ENCODE measurements around the gene ARSB. TPM values are rescaled to one million over a fixed set of nuclear protein-coding genes. Genes with fewer than 3 reads are reported as not detected.
"Not testable (repeated sequence)": the region's sequence is repeated elsewhere in the genome, so short reads cannot be mapped to it uniquely, and the experiment has no call there.

The ARSB gene
- total and polyA plus RNA-seq, 12 donors = 1.7 to 21.4 (median 14.1) TPM

DNA sequence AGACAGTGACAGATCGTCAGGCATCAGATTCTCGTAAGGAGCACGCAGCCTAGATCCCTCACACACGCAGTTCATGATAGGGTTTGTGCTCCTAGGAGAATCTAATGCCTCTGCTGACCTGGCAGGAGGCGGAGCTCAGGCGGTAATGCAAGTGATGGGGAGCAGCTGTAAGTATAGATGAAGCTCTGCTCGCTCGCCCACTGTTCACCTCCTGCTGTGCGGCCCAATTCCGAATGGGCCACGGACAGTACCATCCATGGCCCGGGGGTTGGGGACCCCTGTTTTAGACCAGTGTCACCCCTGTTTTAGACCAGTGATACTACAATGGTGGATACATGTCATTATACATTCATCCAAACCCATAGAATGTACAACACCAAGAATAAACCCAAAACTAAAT lies 4.0 kb upstream of the ARSB start:
- no peaks in the 10 kb centered on the region for H3K27me3 ChIP-seq
- no peak for DNase-seq
- H3K4me3 ChIP-seq = no peak overlapping the region
- H3K36me3 ChIP-seq = no peaks in the 10 kb centered on the region
- 96% methylated on average over 12 of the region's 12 CpGs for WGBS, 2 donors
- no peak for ATAC-seq
- H3K4me1 ChIP-seq = peaks cover 0 to 14% (median 8%) of the 10 kb centered on the region in 9 donors
- H3K9me3 ChIP-seq = no peaks in the 10 kb centered on the region
- TF ChIP-seq, protein P1, sequence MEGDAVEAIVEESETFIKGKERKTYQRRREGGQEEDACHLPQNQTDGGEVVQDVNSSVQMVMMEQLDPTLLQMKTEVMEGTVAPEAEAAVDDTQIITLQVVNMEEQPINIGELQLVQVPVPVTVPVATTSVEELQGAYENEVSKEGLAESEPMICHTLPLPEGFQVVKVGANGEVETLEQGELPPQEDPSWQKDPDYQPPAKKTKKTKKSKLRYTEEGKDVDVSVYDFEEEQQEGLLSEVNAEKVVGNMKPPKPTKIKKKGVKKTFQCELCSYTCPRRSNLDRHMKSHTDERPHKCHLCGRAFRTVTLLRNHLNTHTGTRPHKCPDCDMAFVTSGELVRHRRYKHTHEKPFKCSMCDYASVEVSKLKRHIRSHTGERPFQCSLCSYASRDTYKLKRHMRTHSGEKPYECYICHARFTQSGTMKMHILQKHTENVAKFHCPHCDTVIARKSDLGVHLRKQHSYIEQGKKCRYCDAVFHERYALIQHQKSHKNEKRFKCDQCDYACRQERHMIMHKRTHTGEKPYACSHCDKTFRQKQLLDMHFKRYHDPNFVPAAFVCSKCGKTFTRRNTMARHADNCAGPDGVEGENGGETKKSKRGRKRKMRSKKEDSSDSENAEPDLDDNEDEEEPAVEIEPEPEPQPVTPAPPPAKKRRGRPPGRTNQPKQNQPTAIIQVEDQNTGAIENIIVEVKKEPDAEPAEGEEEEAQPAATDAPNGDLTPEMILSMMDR (IDR thresholded peaks at IDR 0.05) = no peak
- intact Hi-C loops (cut with DNase I) = no loop called here
- no peak overlapping the region for H3K27ac ChIP-seq

DNA sequence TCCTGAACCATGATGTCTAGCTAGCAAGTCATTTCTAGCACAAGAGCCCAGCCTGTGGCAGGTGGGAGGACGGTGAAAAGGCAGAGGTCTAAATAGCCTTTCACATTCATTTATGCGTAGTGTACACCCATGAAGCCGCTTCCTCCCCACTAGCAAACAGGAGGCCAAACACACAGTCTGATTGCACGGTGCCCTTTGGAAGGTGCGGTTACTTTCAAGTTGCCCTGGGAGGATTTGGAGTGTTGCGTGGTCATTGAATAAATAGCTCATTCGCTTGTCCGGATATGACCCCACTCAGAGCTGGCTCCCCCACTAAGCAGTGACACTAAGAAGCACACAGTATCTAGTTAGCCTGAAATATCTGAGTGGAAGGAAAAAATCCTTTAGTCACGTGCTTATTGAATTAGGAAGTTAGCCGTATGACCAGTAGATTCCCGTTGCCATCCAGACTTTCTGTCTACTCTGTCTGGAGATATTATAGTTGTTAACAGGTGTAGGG lies 664 bp upstream of the ARSB start:
- Histone ChIP-seq H3K4me3 (peak overlapping the region; percentile 56 to 92 (median 83)), H3K4me1 (peaks cover 0 to 27% (median 14%) of the 10 kb centered on the region in 9 donors), H3K27me3 (no peaks in the 10 kb centered on the region), H3K9me3 (no peaks in the 10 kb centered on the region), H3K27ac (peak overlapping the region; percentile 92 to 99 (median 97)), H3K36me3 (no peaks in the 10 kb centered on the region)
- DNase-seq (peak in 1 of 2 donors; percentile 42), ATAC-seq (peak; percentile 23 to 61 (median 48))
- TF ChIP-seq, protein P1 (IDR thresholded peaks at IDR 0.05) = no peak
- 3 to 8% methylated on average over 11 of the region's 11 CpGs for WGBS, 2 donors
- intact Hi-C loops (cut with DNase I) = no loop called here

- peak; percentile 87 for DNase-seq
- Histone ChIP-seq H3K27me3 (no peaks in the 10 kb centered on the region), H3K9me3 (no peaks in the 10 kb centered on the region), H3K27ac (peak overlapping the region; percentile 92 to 99 (median 97)), H3K36me3 (no peaks in the 10 kb centered on the region), H3K4me1 (peaks cover 0 to 35% (median 14%) of the 10 kb centered on the region in 9 donors), H3K4me3 (peak overlapping the region; percentile 56 to 92 (median 83))
- peak; percentile 91 to 94 (median 92) for ATAC-seq
- 0 to 1% methylated on average over 65 to 79 of the region's 79 CpGs for WGBS, 2 donors
- intact Hi-C loops (cut with DNase I) = loop anchor here in 1 of 10 donors (5.0 kb wide), 1 partner anchor 77 kb away; no protein-coding TSS in a partner anchor
- TF ChIP-seq, protein P1 (IDR thresholded peaks at IDR 0.05) = peak in 7 of 9 donors; percentile 26 to 65 (median 44)
Measured at GRCh38 chr5:78984439-78985115, 533 bp downstream of the ARSB start.

DNA sequence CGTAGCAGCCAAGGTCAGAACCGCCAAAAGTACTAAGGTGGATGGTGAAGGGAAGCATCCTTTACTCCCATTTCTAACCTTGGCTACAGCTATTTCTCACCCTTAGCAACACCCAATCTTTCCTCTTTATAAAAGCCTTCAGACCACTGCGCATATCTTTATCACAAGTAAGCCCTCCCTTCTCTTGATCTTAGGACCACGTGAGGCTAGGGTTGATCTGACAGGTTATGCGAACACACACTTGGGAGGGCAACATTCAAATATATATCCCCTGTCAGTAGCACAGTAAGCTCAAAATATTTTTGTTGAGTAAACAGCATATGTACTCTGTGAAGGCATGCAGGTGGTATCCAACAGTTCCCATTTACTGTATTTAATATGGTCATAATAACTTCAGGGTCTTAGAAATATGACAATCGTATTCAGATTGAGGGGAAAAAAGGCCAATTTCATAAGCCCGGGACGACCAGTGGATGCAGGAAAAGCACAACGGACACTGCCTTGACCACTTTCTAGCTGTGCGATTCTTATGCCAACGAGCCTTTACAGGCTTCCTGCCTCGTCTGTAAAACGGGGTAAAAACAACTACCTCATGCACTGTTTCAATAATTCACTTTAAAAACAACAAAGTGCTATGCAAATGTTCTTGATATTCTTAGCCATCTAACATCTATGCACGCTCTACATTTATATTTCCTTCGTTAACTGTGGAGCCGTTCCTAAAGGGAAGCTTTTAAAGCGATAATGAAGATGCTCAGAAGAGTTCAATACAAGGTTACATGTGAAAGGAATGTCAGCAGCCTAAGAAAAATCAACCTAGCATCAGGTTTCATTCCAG lies 1.3 kb downstream of the ARSB start:
- peak overlapping the region; percentile 92 to 99 (median 97) for H3K27ac ChIP-seq
- no peaks in the 10 kb centered on the region for H3K36me3 ChIP-seq
- intact Hi-C loops (cut with DNase I) = loop anchor here in 1 of 10 donors (5.0 kb wide), 1 partner anchor 77 kb away; no protein-coding TSS in a partner anchor

DNA sequence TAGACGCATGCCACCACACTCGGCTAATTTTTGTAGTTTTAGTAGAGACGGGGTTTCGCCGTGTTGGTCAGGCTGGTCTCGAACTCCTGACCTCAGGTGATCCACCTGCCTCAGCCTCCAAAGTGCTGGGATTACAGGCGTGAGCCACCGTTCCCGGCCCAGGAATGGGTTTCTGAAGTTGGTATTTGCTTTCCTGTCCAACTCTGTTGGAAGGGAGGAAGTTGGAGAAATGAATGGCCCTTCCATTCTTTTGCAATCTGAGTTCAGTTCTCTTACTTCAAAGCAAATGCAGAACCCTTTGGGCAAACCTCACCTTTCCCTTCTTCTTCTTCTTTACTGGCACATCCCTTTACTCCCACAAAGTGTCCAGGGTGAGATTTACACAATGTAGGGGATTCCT lies 1.9 kb downstream of the ARSB start:
- 91 to 95% methylated on average over 9 of the region's 9 CpGs for WGBS, 2 donors
- DNase-seq, ATAC-seq, H3K4me3 ChIP-seq, H3K9me3 ChIP-seq, H3K36me3 ChIP-seq, H3K27me3 ChIP-seq: not testable (repeated sequence)
- intact Hi-C loops (cut with DNase I) = loop anchor here in 1 of 10 donors (5.0 kb wide), 1 partner anchor 76 kb away; no protein-coding TSS in a partner anchor
- H3K4me1 ChIP-seq = peaks cover 0 to 35% (median 14%) of the 10 kb centered on the region in 9 donors
- peak overlapping the region in 1 of 10 donors; percentile 98 for H3K27ac ChIP-seq

More for the DNA sequence above, 1.3 kb downstream of the ARSB start:
- WGBS, 2 donors = 23 to 26% methylated on average over 17 of the region's 17 CpGs
- TF ChIP-seq, protein P1 (IDR thresholded peaks at IDR 0.05) = no peak
- Histone ChIP-seq H3K27me3 (no peaks in the 10 kb centered on the region), H3K4me1 (peaks cover 0 to 35% (median 14%) of the 10 kb centered on the region in 9 donors), H3K4me3 (peak overlapping the region; percentile 23 to 92 (median 83)), H3K9me3 (no peaks in the 10 kb centered on the region)
- DNase-seq (no peak), ATAC-seq (peak in 2 of 8 donors; percentile 5 to 15)

Measured in heart right ventricle (tissue), 16 donors.